PFSK-1 (cell line): ENCODE results near the gene CMTR2.

Experiments used
- POLR2AphosphoS5 ChIP-seq: IDR thresholded peaks from 2 replicates; pipeline ENCODE4 v1.6.1; 2012; ENCODE audit warnings: low read depth, mild to moderate bottlenecking, control low read depth, low read length, moderate library complexity
- SIN3A ChIP-seq: IDR thresholded peaks from 2 replicates; pipeline ENCODE4 v1.6.1; 2012; ENCODE audit warnings: mild to moderate bottlenecking, low read length, moderate library complexity, borderline replicate concordance; ENCODE audit not compliant: insufficient read depth
- TAF1 ChIP-seq: IDR thresholded peaks from 2 replicates; pipeline ENCODE4 v1.6.1; 2012; ENCODE audit warnings: low read length, control low read depth, borderline replicate concordance; ENCODE audit not compliant: insufficient read depth
- TF ChIP-seq, protein P1 (sequence below), 2 experiments: IDR thresholded peaks; 2 replicates each; pipeline versions ENCODE4 v1.6.1 to v1.8.0; 2011 to 2012; ENCODE audit warnings: low read depth in 2 of 2, low read length in 2 of 2, control low read depth in 1 of 2, inconsistent platforms in 1 of 2, mild to moderate bottlenecking in 1 of 2, moderate library complexity in 1 of 2; ENCODE audit not compliant: insufficient read depth in 1 of 2

DNA sequence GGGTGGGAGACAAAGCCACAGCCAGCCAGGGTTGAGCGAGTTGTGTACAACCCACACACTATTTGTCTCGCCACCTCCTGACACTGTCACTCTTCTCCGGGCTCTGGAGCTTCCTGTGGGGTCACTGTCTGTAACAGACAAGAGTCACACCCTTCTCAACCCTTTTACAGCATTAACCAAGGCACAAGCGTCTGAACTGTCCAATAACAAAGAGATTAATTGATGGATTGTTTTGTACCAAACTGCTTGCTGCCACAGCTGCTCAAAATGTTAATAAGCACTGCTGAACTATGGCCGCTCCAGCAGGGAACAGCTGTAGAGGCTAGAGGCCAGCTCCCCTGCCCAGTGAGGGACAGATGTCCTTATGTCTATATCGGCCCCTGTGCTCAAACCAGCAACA lies 33.5 kb downstream of the CMTR2 start:
- TF ChIP-seq POLR2AphosphoS5 (no peak), SIN3A (no peak), TAF1 (no peak)
- TF ChIP-seq, protein P1, sequence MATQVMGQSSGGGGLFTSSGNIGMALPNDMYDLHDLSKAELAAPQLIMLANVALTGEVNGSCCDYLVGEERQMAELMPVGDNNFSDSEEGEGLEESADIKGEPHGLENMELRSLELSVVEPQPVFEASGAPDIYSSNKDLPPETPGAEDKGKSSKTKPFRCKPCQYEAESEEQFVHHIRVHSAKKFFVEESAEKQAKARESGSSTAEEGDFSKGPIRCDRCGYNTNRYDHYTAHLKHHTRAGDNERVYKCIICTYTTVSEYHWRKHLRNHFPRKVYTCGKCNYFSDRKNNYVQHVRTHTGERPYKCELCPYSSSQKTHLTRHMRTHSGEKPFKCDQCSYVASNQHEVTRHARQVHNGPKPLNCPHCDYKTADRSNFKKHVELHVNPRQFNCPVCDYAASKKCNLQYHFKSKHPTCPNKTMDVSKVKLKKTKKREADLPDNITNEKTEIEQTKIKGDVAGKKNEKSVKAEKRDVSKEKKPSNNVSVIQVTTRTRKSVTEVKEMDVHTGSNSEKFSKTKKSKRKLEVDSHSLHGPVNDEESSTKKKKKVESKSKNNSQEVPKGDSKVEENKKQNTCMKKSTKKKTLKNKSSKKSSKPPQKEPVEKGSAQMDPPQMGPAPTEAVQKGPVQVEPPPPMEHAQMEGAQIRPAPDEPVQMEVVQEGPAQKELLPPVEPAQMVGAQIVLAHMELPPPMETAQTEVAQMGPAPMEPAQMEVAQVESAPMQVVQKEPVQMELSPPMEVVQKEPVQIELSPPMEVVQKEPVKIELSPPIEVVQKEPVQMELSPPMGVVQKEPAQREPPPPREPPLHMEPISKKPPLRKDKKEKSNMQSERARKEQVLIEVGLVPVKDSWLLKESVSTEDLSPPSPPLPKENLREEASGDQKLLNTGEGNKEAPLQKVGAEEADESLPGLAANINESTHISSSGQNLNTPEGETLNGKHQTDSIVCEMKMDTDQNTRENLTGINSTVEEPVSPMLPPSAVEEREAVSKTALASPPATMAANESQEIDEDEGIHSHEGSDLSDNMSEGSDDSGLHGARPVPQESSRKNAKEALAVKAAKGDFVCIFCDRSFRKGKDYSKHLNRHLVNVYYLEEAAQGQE (IDR thresholded peaks at IDR 0.05; ENCODE audit: insufficient read depth in 1 of 2, low read depth in 2 of 2, low read length in 2 of 2): no peak
